Measurements from ENCODE around the gene MAN1C1. TPM values are rescaled to one million over a fixed set of nuclear protein-coding genes. Genes with fewer than 3 reads are reported as not detected.

The MAN1C1 gene
- total and polyA plus RNA-seq, 2 donors from 2014 or later: 31.7 to 65.5 TPM

DNA sequence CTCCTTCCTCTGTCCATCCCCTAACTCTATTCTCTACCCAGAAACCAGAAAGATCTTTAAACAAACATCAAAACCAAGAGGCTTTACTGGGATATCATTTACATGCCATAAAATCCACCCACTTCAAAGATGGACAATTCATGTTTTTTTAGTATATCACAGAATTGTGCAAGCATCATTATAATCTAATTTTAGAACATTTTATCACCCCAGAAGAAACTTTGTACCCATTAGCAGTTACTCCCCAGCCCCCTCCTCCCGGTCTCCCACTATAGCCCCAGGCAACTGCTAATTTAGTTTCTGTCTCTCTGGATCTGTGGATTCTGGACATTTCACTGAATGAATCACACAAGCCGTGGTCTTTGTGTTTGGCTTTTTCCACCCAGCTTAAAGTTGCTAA lies 178.6 kb downstream of the MAN1C1 start:
- Histone ChIP-seq H3K9ac (ENCODE audit: low read length in 3 of 3) (no peak overlapping the region), H3K4me1 (ENCODE audit: control insufficient read depth in 2 of 3, insufficient read depth in 2 of 3, low read depth in 1 of 3, low read length in 3 of 3) (peaks cover 0 to 23% (median 6%) of the 10 kb centered on the region in 3 donors), H3K27ac (ENCODE audit: low read depth in 2 of 2, low read length in 2 of 2) (no peak overlapping the region), H3K36me3 (ENCODE audit: control insufficient read depth in 2 of 3, insufficient read depth in 3 of 3, low read length in 3 of 3) (no peaks in the 10 kb centered on the region), H3K4me3 (ENCODE audit: low read length in 3 of 3) (no peak overlapping the region), H3K9me3 (ENCODE audit: control insufficient read depth in 2 of 3, insufficient read depth in 1 of 3, low read length in 3 of 3) (no peaks in the 10 kb centered on the region), H3K27me3 (ENCODE audit: control insufficient read depth, insufficient read depth, low read length) (no peaks in the 10 kb centered on the region)
- DNase-seq: no peak
- TF ChIP-seq, protein P1, sequence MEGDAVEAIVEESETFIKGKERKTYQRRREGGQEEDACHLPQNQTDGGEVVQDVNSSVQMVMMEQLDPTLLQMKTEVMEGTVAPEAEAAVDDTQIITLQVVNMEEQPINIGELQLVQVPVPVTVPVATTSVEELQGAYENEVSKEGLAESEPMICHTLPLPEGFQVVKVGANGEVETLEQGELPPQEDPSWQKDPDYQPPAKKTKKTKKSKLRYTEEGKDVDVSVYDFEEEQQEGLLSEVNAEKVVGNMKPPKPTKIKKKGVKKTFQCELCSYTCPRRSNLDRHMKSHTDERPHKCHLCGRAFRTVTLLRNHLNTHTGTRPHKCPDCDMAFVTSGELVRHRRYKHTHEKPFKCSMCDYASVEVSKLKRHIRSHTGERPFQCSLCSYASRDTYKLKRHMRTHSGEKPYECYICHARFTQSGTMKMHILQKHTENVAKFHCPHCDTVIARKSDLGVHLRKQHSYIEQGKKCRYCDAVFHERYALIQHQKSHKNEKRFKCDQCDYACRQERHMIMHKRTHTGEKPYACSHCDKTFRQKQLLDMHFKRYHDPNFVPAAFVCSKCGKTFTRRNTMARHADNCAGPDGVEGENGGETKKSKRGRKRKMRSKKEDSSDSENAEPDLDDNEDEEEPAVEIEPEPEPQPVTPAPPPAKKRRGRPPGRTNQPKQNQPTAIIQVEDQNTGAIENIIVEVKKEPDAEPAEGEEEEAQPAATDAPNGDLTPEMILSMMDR (IDR thresholded peaks at IDR 0.05; ENCODE audit: borderline replicate concordance, extremely low read depth, insufficient read depth): no peak
- intact Hi-C loops (cut with DNase I): loop anchor here (10.0 kb wide), 1 partner anchor 180 kb away; the partner anchor contains the start of gene MAN1C1
- FAIRE-seq: no peak

DNA sequence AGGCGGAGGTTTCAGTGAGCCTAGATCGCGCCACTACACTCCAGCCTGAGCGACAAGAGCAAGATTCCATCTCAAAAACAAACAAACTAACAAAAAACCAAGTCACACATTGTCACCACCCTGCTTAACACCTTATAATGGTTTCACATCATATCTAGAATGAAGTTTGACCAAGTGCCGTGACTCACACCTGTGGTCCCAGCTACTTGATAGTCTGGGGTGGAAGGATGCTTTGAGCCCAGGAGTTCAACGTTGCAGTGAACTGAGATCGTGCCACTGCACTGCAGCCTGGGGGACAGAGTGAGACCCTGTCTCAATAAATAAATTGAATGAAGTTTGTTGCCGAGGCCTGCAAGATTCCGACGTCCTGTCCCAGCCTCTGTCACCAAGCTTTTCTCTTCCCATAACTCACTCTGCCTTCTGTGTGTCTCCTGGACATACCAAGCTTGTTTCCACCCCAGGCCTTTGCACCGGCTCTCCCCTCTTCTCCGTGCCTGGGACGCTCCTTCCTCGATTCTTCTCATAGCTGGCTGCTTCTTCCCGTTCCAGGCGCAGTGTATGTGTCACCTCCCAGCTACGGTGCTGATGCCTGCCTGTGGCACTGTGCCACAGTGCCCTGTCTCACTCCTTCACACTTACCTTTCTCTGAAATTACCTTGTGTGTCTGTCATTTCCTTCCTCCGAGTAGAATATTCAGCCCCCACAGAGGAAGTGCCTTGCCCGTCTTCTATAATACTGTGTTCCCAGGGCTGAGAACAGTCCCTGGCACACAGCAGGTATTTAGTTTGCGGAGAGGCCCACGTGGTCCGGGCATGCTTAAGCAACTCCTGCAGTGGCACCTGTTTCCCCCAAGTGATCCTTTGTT lies 179.6 kb downstream of the MAN1C1 start:
- FAIRE-seq: no peak

DNA sequence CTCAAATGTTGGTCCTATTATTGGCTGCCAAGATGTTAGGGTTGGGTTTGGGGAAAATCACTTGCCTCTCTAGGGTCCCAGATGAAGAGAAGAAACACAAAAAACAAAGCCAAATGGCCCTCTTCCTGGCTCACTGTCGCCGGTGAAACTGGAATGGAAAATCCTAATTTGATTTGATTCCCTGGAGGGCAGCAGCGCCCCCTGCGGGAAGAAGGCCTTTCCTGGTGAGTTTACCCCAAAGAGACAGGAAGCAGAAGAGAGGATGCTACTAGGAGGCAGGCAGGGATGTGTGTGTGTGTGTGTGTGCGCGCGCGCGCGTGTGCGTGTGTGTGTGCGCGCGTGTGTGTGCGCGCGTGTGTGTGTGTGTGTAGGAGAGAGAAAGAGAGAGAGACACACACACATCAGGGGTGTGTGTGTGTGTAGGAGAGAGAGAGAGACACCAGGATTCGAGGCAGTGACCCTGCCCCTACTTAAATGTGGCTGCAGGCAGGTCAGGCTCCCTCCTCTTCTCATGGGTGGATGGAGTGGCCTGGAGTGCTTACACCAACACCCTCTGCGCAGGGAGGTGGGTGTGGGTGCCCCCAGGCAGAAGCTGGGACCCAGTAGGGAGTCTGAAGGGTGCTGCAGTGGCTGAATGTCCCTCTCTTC lies 180.3 kb downstream of the MAN1C1 start:
- intact Hi-C loops (cut with DNase I): loop anchor here (10.0 kb wide), 1 partner anchor 182 kb away; the partner anchor contains the start of gene MAN1C1
- peak overlapping the region in 1 of 3 donors; percentile 65 for H3K9ac ChIP-seq (ENCODE audit: low read length in 3 of 3)

More for the DNA sequence above, 179.6 kb downstream of the MAN1C1 start:
- Histone ChIP-seq H3K27me3 (ENCODE audit: control insufficient read depth, insufficient read depth, low read length) (no peaks in the 10 kb centered on the region), H3K4me1 (ENCODE audit: control insufficient read depth in 2 of 3, insufficient read depth in 2 of 3, low read depth in 1 of 3, low read length in 3 of 3) (peaks cover 0 to 28% (median 10%) of the 10 kb centered on the region in 3 donors), H3K4me3 (ENCODE audit: low read length in 3 of 3) (no peak overlapping the region), H3K27ac (ENCODE audit: low read depth in 2 of 2, low read length in 2 of 2) (peak overlapping the region in 1 of 2 donors; percentile 48), H3K9ac (ENCODE audit: low read length in 3 of 3) (peak overlapping the region in 1 of 3 donors; percentile 65), H3K9me3 (ENCODE audit: control insufficient read depth in 2 of 3, insufficient read depth in 1 of 3, low read length in 3 of 3) (no peaks in the 10 kb centered on the region), H3K36me3 (ENCODE audit: control insufficient read depth in 2 of 3, insufficient read depth in 3 of 3, low read length in 3 of 3) (no peaks in the 10 kb centered on the region)
- TF ChIP-seq, protein P1 (IDR thresholded peaks at IDR 0.05; ENCODE audit: borderline replicate concordance, extremely low read depth, insufficient read depth): no peak
- intact Hi-C loops (cut with DNase I): loop anchor here (10.0 kb wide), 1 partner anchor 181 kb away; the partner anchor contains the start of gene MAN1C1
- DNase-seq: no peak

More for the DNA sequence above, 180.3 kb downstream of the MAN1C1 start:
- H3K36me3 ChIP-seq (ENCODE audit: control insufficient read depth in 2 of 3, insufficient read depth in 3 of 3, low read length in 3 of 3): no peaks in the 10 kb centered on the region
- DNase-seq (peak; percentile 84 to 93 (median 89)), FAIRE-seq (no peak)
- peaks cover 0 to 28% (median 10%) of the 10 kb centered on the region in 3 donors for H3K4me1 ChIP-seq (ENCODE audit: control insufficient read depth in 2 of 3, insufficient read depth in 2 of 3, low read depth in 1 of 3, low read length in 3 of 3)
- TF ChIP-seq, protein P1 (IDR thresholded peaks at IDR 0.05; ENCODE audit: borderline replicate concordance, extremely low read depth, insufficient read depth): peak; percentile 93
- H3K27ac ChIP-seq (ENCODE audit: low read depth in 2 of 2, low read length in 2 of 2): peak overlapping the region in 1 of 2 donors; percentile 48
- no peaks in the 10 kb centered on the region for H3K27me3 ChIP-seq (ENCODE audit: control insufficient read depth, insufficient read depth, low read length)
- H3K4me3 ChIP-seq (ENCODE audit: low read length in 3 of 3): no peak overlapping the region
- H3K9me3 ChIP-seq (ENCODE audit: control insufficient read depth in 2 of 3, insufficient read depth in 1 of 3, low read length in 3 of 3): no peaks in the 10 kb centered on the region

All from kidney (tissue), 14 donors.